Breast epithelium (tissue), 3 donors: ENCODE measurements around the gene BIRC5.

ENCODE experiments used
- CTCF ChIP-seq, 3 donors: fragments of 450-650 bp; IDR thresholded peaks; one replicate each; pipeline ENCODE4 v1.5.1; 2016 to 2017; ENCODE audit warnings: antibody characterized with exemption in 3 of 3, mild to moderate bottlenecking in 3 of 3, moderate library complexity in 3 of 3
- POLR2A ChIP-seq: fragments of 450-650 bp; IDR thresholded peaks from one replicate; pipeline ENCODE4 v1.6.1; 2016; ENCODE audit warnings: antibody characterized with exemption, mild to moderate bottlenecking, moderate library complexity
- POLR2AphosphoS5 ChIP-seq, 3 donors: sonication (generic); formaldehyde crosslinking; IDR thresholded peaks; one replicate each; pipeline ENCODE4 v1.6.1; 2017; ENCODE audit warnings: antibody characterized with exemption in 3 of 3

DNA sequence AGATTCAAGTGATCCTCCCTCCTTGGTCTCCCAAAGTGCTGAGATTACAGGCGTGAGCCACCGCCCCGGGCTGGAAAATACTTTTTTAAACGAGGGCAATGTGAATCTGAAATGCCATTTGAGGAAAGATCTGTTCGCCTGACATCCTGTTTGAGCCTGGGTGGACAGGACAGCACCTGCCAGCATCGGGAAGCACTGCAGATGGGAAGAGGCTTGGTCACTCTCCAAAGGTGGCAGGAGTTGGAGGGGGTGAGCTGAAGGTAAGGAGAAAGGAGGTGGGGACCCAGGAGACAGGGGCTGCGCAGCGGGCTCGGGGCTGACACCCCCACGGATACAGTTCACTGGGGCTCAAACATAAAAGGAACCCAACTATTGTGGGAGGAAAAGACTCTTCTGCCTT, 3.9 kb upstream of the BIRC5 start:
- TF ChIP-seq CTCF (IDR thresholded peaks at IDR 0.05) (no peak), POLR2AphosphoS5 (IDR thresholded peaks at IDR 0.05) (no peak), POLR2A (no peak)
